H4 (cell line): ENCODE data around the gene GALNT6. TPM values are rescaled to one million over a fixed set of nuclear protein-coding genes. Genes with fewer than 3 reads are reported as not detected.
A peak's percentile ranks its signal among the peaks of the same experiment; 100 is the strongest.
"Not testable (repeated sequence)": the region's sequence is repeated elsewhere in the genome, so short reads cannot be mapped to it uniquely, and the experiment has no call there.

ENCODE experiments used
- DNase-seq: peaks from one replicate; pipeline ENCODE4 v3.0.0-alpha.2; 2015; ENCODE audit warnings: low spot score
- total RNA-seq: library from RNA; depleted of rRNA; stranded (reverse); fragments of >200 nt; shearing (Covaris generic); gene quantifications from 2 replicates; pipeline ENCODE4 v1.2.3, GENCODE V29; 2014

The GALNT6 gene
- total RNA-seq, 1 experiment from 2014 or later = 0.06 TPM

- DNase-seq = no peak
These were observed 32.7 kb downstream of the GALNT6 start for GRCh38 chr12:51358496-51358895.

GRCh38 chr12:51357374-51358047 is 33.7 kb downstream of the GALNT6 start:
- no peak for DNase-seq

- peak; percentile 46 for DNase-seq
These were observed 39.2 kb downstream of the GALNT6 start for GRCh38 chr12:51351913-51352532.

- no peak for DNase-seq
These were observed 42.2 kb downstream of the GALNT6 start for GRCh38 chr12:51349026-51349425.

GRCh38 chr12:51348116-51348515 is 43.1 kb downstream of the GALNT6 start:
- DNase-seq = no peak

GRCh38 chr12:51346581-51346980 is 44.6 kb downstream of the GALNT6 start, which contains the start of gene CELA1:
Gene CELA1 (minus strand): TSS chr12:51346679. CDS start chr12:51346638, 41 bp downstream.
- no peak for DNase-seq

GRCh38 chr12:51345681-51346080 is 45.5 kb downstream of the GALNT6 start:
- no peak for DNase-seq

- DNase-seq = no peak
These were observed 48.0 kb downstream of the GALNT6 start for GRCh38 chr12:51343201-51343600.

- DNase-seq = no peak
These were observed 48.8 kb downstream of the GALNT6 start for GRCh38 chr12:51342416-51342815.

GRCh38 chr12:51341251-51342007 is 49.8 kb downstream of the GALNT6 start:
- DNase-seq = peak; percentile 59

GRCh38 chr12:51339750-51340149 is 51.5 kb downstream of the GALNT6 start:
- no peak for DNase-seq

GRCh38 chr12:51337336-51337735 is 53.9 kb downstream of the GALNT6 start:
- not testable (repeated sequence) for DNase-seq

- no peak for DNase-seq
These were observed 55.3 kb downstream of the GALNT6 start for GRCh38 chr12:51335931-51336330.

- DNase-seq = no peak
These were observed 56.4 kb downstream of the GALNT6 start for GRCh38 chr12:51334764-51335163.

- no peak for DNase-seq
These were observed 57.7 kb downstream of the GALNT6 start for GRCh38 chr12:51333536-51333935.

GRCh38 chr12:51330186-51330585 is 61.0 kb downstream of the GALNT6 start:
- no peak for DNase-seq

- no peak for DNase-seq
These were observed 61.5 kb downstream of the GALNT6 start for GRCh38 chr12:51329742-51330141.

GRCh38 chr12:51328587-51328986 is 62.6 kb downstream of the GALNT6 start:
- no peak for DNase-seq

- peak; percentile 84 for DNase-seq
These were observed 64.3 kb downstream of the GALNT6 start for GRCh38 chr12:51326698-51327439.

GRCh38 chr12:51324953-51325352 is 66.3 kb downstream of the GALNT6 start:
- no peak for DNase-seq

- DNase-seq = no peak
These were observed 67.0 kb downstream of the GALNT6 start, which contains the start of gene BIN2 for GRCh38 chr12:51323966-51324895. Gene BIN2 (minus strand): TSS chr12:51324174. CDS start chr12:51324102, 72 bp downstream.
